ENCODE results near the gene SEC24C.
"Not testable (repeated sequence)": the region's sequence is repeated elsewhere in the genome, so short reads cannot be mapped to it uniquely, and the experiment has no call there.

DNA sequence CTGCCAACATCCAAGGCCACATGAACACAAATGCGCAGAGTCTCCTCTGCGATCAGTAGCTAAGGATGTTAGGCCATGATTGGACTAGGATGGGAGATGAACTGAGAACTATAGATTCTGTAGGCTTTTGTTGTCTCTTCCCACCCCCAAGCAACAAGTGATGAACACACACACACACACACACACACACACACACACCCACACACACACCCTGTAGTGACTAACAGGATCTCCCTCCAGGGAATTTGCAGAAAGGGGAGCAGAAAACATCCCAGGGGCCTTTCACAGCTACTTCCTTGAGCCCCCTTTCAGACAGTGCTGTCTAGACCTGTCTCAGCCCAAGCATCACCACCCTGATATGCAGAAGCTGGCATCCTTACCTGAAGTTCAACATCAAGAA is 37.7 kb upstream of the SEC24C start:
- not testable (repeated sequence) for TF ChIP-seq POLR2AphosphoS5 (IDR thresholded peaks at IDR 0.05; ENCODE audit: low read depth, low read length); TCF7L2 (IDR thresholded peaks at IDR 0.05; ENCODE audit: low read depth, low read length); SIN3A (IDR thresholded peaks at IDR 0.05; ENCODE audit: borderline replicate concordance, insufficient read depth, low read depth, low read length)
- TF ChIP-seq, protein P1, sequence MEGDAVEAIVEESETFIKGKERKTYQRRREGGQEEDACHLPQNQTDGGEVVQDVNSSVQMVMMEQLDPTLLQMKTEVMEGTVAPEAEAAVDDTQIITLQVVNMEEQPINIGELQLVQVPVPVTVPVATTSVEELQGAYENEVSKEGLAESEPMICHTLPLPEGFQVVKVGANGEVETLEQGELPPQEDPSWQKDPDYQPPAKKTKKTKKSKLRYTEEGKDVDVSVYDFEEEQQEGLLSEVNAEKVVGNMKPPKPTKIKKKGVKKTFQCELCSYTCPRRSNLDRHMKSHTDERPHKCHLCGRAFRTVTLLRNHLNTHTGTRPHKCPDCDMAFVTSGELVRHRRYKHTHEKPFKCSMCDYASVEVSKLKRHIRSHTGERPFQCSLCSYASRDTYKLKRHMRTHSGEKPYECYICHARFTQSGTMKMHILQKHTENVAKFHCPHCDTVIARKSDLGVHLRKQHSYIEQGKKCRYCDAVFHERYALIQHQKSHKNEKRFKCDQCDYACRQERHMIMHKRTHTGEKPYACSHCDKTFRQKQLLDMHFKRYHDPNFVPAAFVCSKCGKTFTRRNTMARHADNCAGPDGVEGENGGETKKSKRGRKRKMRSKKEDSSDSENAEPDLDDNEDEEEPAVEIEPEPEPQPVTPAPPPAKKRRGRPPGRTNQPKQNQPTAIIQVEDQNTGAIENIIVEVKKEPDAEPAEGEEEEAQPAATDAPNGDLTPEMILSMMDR (IDR thresholded peaks at IDR 0.05), result not testable (repeated sequence)
- TF ChIP-seq, protein P2, sequence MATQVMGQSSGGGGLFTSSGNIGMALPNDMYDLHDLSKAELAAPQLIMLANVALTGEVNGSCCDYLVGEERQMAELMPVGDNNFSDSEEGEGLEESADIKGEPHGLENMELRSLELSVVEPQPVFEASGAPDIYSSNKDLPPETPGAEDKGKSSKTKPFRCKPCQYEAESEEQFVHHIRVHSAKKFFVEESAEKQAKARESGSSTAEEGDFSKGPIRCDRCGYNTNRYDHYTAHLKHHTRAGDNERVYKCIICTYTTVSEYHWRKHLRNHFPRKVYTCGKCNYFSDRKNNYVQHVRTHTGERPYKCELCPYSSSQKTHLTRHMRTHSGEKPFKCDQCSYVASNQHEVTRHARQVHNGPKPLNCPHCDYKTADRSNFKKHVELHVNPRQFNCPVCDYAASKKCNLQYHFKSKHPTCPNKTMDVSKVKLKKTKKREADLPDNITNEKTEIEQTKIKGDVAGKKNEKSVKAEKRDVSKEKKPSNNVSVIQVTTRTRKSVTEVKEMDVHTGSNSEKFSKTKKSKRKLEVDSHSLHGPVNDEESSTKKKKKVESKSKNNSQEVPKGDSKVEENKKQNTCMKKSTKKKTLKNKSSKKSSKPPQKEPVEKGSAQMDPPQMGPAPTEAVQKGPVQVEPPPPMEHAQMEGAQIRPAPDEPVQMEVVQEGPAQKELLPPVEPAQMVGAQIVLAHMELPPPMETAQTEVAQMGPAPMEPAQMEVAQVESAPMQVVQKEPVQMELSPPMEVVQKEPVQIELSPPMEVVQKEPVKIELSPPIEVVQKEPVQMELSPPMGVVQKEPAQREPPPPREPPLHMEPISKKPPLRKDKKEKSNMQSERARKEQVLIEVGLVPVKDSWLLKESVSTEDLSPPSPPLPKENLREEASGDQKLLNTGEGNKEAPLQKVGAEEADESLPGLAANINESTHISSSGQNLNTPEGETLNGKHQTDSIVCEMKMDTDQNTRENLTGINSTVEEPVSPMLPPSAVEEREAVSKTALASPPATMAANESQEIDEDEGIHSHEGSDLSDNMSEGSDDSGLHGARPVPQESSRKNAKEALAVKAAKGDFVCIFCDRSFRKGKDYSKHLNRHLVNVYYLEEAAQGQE (IDR thresholded peaks at IDR 0.05; ENCODE audit: insufficient read depth in 1 of 2, low read depth in 2 of 2, low read length in 1 of 2), result not testable (repeated sequence)

Data from Panc1 (cell line).